NCI-H524 (cell line): ENCODE data around the gene PCDHGA3.
A peak's percentile ranks its signal among the peaks of the same experiment; 100 is the strongest.
"Not testable (repeated sequence)": the region's sequence is repeated elsewhere in the genome, so short reads cannot be mapped to it uniquely, and the experiment has no call there.

ENCODE experiments used
- DNase-seq, 2 experiments: peaks; one replicate each; lab custom pipeline; 2025; lab: John Stamatoyannopoulos, UW

PCDHGA3 gene

GRCh38 chr5:141346017-141346416 is 2.4 kb downstream of the PCDHGA3 start:
- not testable (repeated sequence) for DNase-seq

DNA sequence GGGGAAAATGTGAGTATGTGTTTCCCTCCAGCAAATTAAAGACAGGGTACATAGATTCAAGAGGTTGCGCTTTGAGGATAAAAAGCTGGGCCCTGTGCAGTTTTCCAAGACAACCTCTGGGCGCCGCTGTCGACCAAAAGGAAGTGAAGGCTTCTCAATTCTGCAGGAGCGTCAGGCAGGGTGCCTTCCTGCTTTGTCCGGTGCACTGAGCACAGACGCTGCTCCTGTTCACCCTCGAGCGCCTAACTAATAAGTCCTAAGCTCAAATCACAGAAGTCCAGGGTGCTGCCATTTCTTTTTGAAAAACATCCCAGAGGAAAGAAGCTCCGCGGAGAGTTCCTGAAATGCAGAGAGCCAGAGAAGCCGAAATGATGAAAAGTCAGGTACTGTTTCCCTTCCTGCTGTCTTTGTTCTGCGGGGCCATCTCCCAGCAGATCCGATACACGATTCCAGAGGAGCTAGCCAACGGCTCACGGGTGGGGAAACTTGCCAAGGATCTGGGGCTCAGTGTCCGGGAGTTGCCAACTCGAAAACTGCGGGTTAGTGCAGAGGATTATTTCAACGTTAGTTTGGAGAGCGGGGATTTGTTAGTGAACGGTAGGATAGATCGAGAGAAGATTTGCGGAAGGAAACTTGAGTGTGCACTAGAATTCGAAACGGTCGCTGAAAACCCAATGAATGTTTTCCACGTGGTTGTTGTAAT is 6.4 kb downstream of the PCDHGA3 start, which contains the start of gene PCDHGB1:
Gene PCDHGB1 (plus strand): TSS at position 183 of the 703 bp plus-strand sequence. CDS start 162 bp downstream, at position 345.
- peak; percentile 2 to 25 for DNase-seq

DNA sequence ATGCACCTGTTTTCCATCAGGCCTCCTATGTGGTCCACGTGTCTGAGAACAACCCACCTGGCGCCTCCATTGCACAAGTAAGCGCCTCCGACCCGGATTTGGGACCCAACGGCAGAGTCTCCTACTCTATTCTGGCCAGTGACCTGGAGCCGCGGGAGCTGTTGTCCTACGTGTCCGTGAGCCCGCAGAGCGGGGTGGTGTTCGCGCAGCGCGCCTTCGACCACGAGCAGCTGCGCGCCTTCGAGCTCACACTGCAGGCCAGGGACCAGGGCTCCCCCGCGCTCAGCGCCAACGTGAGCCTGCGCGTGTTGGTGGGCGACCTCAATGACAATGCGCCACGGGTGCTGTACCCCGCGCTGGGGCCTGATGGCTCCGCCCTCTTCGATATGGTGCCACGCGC is 8.0 kb downstream of the PCDHGA3 start:
- DNase-seq = no peak

DNA sequence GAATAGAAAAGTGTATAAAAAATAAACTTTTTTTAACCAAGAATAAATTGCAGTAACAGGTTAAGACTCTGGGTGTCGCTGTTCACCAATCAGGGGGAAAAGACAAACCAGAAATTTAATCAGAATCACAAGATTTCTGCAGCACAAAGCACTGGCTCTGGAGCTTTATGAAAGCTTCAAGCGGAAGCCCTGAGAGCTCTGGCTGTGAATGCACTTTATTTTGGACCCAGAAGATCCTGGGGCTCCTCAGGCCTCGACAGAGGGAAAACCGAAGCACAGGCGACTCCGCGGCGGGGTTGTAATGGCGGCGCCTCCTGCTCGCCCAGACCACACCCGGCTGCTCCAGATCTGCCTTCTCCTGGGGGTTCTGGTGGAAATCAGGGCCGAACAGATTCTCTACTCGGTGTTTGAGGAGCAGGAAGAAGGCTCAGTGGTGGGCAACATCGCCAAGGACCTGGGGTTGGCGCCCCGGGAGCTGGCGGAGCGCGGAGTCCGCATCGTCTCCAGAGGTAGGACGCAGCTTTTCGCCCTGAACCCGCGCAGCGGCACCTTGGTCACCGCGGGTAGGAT is 11.4 kb downstream of the PCDHGA3 start, which contains the start of gene PCDHGA4:
Gene PCDHGA4 (plus strand): TSS at position 122 of the 570 bp plus-strand sequence. CDS start 87 bp downstream, at position 209.
- no peak for DNase-seq

GRCh38 chr5:141355641-141356040 is 12.0 kb downstream of the PCDHGA3 start:
- DNase-seq = no peak

DNA sequence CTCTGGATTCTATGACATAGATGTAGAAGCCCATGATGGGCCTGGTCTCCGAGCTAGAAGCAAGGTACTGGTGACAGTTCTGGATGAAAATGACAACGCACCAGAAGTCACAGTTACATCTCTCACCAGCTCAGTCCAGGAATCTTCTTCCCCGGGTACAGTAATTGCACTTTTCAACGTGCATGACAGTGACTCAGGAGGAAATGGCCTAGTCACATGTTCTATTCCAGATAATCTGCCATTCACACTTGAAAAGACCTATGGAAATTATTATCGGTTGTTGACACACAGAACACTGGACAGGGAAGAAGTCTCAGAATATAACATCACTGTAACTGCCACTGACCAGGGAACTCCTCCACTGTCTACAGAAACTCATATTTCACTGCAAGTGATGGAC is 12.5 kb downstream of the PCDHGA3 start:
- no peak for DNase-seq

GRCh38 chr5:141356950-141357349 is 13.3 kb downstream of the PCDHGA3 start:
- DNase-seq = no peak

- peak; percentile 41 to 54 for DNase-seq
These were observed 16.3 kb downstream of the PCDHGA3 start, which contains the start of gene PCDHGB2 for GRCh38 chr5:141359790-141360426. Gene PCDHGB2 (plus strand): TSS chr5:141359994. CDS start chr5:141360136, 142 bp downstream.

GRCh38 chr5:141360685-141361084 is 17.1 kb downstream of the PCDHGA3 start:
- no peak for DNase-seq

DNA sequence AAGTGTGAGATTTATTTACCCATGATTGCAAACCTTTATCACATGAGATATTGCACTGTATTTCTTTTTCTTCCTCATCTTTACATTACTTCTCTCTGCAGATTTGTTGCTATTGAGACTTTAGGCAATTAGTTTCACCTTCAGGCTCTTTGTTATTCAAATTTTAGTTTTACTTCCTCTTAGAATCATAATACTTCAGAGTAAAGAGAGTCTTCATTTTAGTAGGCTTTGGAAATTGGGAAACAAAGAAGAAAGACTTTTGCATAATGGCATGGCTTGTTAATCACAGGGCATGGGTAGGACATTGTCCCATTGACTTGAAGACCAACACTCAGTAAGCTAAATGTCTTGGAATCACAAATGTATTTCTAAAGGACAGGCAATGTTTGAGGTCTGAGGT is 19.1 kb downstream of the PCDHGA3 start:
- no peak for DNase-seq

DNA sequence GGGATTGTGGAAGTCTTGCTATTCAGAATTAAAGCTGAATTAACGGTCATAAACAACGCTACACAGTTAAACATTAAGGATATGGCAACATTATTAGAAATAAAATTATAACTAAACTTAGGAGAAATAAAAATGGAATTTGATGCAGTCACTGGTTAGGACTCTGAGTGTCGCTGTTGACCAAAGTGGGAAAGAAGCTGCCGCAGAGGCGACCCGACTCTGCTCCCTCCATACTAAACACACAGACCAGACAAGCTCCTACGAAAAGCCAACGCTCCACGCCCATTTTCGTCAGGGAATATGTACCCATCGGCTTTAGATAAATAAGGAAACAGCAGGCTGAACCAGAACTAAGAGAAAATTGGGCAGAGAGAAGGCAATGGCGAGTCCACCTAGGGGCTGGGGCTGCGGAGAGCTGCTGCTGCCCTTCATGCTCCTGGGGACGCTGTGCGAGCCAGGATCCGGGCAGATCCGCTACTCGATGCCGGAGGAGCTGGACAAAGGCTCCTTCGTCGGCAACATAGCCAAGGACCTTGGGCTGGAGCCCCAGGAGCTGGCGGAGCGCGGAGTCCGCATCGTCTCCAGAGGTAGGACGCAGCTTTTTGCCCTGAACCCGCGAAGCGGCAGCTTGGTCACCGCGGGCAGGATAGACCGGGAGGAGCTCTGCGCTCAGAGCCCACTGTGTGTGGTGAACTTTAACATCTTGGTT is 20.5 kb downstream of the PCDHGA3 start, which contains the start of gene PCDHGA5:
Gene PCDHGA5 (plus strand): TSS at position 211 of the 709 bp plus-strand sequence. CDS start 169 bp downstream, at position 380.
- DNase-seq = no peak

DNA sequence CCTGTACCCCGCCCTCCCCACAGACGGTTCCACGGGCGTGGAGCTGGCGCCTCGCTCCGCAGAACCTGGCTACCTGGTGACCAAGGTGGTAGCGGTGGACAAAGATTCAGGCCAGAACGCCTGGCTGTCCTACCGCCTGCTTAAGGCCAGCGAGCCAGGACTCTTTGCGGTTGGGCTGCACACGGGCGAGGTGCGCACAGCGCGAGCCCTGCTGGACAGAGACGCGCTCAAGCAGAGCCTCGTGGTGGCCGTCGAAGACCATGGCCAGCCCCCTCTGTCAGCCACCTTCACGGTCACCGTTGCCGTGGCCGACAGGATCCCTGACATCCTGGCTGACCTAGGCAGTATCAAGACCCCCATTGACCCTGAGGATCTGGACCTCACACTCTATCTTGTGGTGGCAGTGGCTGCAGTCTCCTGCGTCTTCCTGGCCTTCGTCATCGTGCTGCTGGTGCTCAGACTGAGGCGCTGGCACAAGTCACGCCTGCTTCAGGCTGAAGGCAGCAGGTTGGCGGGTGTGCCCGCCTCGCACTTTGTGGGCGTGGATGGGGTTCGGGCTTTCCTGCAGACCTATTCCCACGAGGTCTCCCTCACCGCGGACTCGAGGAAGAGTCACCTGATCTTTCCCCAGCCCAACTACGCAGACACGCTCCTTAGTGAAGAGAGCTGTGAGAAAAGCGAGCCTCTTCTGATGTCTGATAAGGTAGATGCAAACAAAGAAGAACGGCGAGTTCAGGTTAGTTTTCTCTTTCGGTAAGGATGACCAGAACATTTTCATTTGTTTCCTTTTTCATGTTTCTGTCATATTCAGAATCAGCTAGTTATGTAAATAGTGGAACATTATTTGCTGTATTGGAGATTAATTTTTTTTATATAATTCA is 22.6 kb downstream of the PCDHGA3 start:
- DNase-seq = no peak

DNA sequence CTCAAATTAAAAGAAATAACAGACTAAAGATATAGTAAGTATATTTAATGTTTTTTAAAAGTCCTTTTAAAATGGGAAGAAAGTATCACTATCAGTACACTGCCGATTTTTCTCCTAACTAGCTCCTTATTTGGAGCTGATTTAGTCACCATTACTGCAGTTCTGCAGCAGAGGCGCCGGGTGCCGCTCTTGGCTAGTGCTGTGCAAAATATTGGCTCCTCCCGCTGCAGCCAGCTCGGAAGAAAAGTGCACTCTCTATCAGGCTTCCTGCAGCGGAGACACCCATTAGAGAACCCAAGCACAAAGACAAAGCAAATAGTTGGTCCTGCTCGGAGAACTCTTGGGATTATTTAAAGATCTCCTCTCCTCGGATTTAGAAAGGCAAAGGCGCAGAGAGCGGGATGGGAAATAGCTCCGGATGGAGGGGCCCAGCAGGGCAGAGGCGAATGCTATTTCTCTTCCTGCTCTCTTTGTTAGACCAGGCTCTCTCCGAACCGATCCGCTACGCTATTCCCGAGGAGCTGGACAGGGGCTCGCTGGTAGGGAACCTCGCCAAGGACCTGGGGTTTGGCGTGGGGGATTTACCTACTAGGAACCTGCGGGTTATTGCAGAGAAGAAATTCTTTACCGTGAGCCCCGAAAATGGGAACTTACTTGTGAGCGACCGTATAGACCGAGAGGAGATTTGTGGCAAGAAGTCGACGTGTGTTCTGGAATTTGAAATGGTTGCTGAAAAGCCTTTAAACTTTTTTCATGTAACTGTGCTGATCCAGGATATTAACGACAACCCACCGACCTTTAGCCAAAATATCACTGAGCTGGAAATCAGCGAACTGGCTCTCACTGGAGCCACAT is 26.6 kb downstream of the PCDHGA3 start, which contains the start of gene PCDHGB3:
Gene PCDHGB3 (plus strand): TSS at position 249 of the 855 bp plus-strand sequence. CDS start 153 bp downstream, at position 402.
- DNase-seq = no peak

DNA sequence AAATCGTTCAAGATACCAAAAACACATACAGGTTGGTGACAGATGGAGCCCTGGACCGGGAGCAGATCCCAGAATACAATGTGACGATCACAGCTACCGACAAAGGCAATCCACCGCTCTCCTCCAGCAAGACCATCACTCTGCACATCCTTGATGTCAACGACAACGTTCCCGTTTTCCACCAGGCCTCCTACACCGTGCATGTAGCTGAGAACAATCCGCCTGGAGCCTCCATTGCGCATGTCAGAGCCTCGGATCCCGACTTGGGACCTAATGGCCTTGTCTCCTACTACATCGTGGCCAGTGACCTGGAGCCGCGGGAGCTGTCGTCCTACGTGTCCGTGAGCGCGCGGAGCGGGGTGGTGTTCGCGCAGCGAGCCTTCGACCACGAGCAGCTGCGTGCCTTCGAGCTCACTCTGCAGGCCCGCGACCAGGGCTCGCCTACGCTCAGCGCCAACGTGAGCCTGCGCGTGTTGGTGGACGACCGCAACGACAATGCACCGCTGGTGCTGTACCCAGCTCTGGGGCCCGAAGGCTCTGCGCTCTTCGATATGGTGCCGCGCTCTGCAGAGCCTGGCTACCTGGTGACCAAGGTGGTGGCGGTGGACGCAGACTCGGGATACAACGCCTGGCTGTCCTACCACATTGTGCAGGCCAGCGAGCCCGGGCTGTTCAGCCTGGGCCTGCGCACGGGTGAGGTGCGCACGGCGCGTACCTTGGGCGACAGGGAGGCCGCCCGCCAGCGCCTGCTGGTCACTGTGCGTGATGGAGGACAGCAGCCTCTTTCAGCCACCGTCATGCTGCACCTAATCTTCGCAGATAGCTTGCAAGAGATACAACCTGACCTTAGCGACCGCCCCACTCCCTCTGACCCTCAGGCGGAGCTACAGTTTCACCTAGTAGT is 28.2 kb downstream of the PCDHGA3 start:
- DNase-seq = no peak

DNA sequence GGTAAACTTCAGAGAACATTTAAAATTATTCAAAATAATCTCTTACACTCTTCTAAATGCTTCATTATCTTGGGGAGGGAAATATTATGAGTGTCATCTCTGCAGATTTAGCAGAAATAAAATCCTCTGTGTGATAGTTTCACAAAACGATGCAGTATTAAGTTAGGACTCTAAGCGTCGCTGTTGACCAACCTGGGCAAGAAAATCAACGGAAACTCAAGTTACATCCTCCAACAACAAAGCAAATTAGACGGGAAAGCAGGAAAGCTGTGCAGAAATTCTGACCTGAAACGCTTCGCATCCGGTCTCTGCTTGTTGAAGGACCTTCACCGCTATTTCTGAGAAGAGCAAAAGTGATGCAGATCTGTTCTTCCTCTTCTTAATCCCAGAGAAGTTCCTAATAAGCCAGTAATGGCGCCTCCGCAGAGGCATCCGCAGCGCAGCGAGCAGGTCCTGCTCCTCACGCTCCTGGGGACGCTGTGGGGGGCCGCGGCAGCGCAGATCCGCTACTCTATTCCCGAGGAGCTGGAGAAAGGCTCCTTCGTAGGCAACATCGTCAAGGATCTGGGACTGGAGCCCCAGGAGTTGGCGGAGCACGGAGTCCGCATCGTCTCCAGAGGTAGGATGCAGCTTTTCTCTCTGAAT is 30.2 kb downstream of the PCDHGA3 start, which contains the start of gene PCDHGA6:
Gene PCDHGA6 (plus strand): TSS at position 219 of the 645 bp plus-strand sequence. CDS start 193 bp downstream, at position 412.
- no peak for DNase-seq

- DNase-seq = no peak
These were observed 31.0 kb downstream of the PCDHGA3 start for GRCh38 chr5:141374627-141375026.

DNA sequence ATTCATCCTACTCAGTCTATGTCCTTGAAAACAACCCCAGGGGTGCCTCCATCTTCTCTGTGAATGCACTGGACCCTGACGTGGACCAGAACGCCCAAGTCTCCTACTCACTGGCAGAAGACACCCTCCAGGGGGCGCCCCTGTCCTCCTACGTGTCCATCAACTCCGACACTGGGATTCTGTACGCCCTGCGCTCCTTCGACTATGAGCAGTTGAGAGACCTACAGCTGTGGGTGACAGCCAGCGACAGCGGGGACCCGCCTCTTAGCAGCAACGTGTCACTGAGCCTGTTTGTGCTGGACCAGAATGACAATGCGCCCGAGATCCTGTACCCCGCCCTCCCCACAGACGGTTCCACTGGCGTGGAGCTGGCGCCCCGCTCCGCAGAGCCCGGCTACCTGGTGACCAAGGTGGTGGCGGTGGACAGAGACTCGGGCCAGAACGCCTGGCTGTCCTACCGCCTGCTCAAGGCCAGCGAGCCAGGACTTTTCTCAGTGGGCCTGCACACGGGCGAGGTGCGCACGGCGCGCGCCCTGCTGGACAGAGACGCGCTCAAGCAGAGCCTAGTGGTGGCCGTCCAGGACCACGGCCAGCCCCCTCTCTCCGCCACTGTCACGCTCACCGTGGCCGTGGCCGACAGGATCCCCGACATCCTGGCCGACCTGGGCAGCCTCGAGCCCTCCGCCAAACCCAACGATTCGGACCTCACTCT is 32.0 kb downstream of the PCDHGA3 start:
- DNase-seq = not testable (repeated sequence)
